Trophoblast cell (in vitro differentiated cells and primary cell): ENCODE results near the gene LYPD3. TPM values are rescaled to one million over a fixed set of nuclear protein-coding genes. Genes with fewer than 3 reads are reported as not detected.
"Not testable (repeated sequence)": the region's sequence is repeated elsewhere in the genome, so short reads cannot be mapped to it uniquely, and the experiment has no call there.

Experiments used
- DNase-seq, 2 donors: peaks; one replicate each; pipeline ENCODE4 v3.0.0-alpha.2; 2016
- H2AFZ ChIP-seq: 2 replicates; pipeline ENCODE4 v1.6.1; 2013; ENCODE audit warnings: low read length, moderate library complexity, mild to moderate bottlenecking; ENCODE audit not compliant: insufficient read depth, poor library complexity
- H2AK5ac ChIP-seq: 2 replicates; pipeline ENCODE4 v1.6.1; 2013; ENCODE audit warnings: mild to moderate bottlenecking, low read length
- H2BK120ac ChIP-seq: 2 replicates; pipeline ENCODE4 v1.6.1; 2013; ENCODE audit warnings: low read length, mild to moderate bottlenecking, moderate library complexity; ENCODE audit not compliant: insufficient read depth, poor library complexity
- H2BK12ac ChIP-seq: 2 replicates; pipeline ENCODE4 v1.6.1; 2013; ENCODE audit warnings: mild to moderate bottlenecking, low read length, moderate library complexity
- H2BK5ac ChIP-seq: 2 replicates; pipeline ENCODE4 v1.6.1; 2013; ENCODE audit warnings: low read length, low read depth, moderate library complexity, mild to moderate bottlenecking; ENCODE audit not compliant: poor library complexity
- H3K14ac ChIP-seq: 2 replicates; pipeline ENCODE4 v1.6.1; 2013; ENCODE audit warnings: mild to moderate bottlenecking, low read length
- H3K18ac ChIP-seq: 2 replicates; pipeline ENCODE4 v1.6.1; 2013; ENCODE audit warnings: mild to moderate bottlenecking, low read length
- H3K23ac ChIP-seq: 2 replicates; pipeline ENCODE4 v1.6.1; 2013; ENCODE audit warnings: low read length
- H3K27ac ChIP-seq: 2 replicates; pipeline ENCODE4 v1.5.1; 2013; ENCODE audit warnings: low read depth, mild to moderate bottlenecking, inconsistent platforms, low read length, moderate library complexity
- H3K27me3 ChIP-seq: 2 replicates; pipeline ENCODE4 v1.6.1; 2013; ENCODE audit warnings: inconsistent platforms, mild to moderate bottlenecking, low read length, moderate library complexity; ENCODE audit not compliant: insufficient read depth
- H3K36me3 ChIP-seq, 2 experiments: 1 replicate in 1 of 2; 2 replicates in 1 of 2; pipeline ENCODE4 v1.6.1; 2013; ENCODE audit warnings: low read length in 2 of 2, mild to moderate bottlenecking in 2 of 2, moderate library complexity in 1 of 2; ENCODE audit not compliant: insufficient read depth in 2 of 2, control insufficient read depth in 1 of 2
- H3K4ac ChIP-seq: 2 replicates; pipeline ENCODE4 v1.6.1; 2013; ENCODE audit warnings: low read depth, mild to moderate bottlenecking, low read length, moderate library complexity
- H3K4me1 ChIP-seq, 2 experiments: 1 replicate in 1 of 2; 2 replicates in 1 of 2; pipeline ENCODE4 v1.6.1; 2013; ENCODE audit warnings: low read length in 2 of 2, mild to moderate bottlenecking in 2 of 2, moderate library complexity in 1 of 2; ENCODE audit not compliant: insufficient read depth in 2 of 2, control insufficient read depth in 1 of 2
- H3K4me2 ChIP-seq: 2 replicates; pipeline ENCODE4 v1.6.1; 2013; ENCODE audit warnings: inconsistent platforms, mild to moderate bottlenecking, low read length, moderate library complexity
- H3K4me3 ChIP-seq: 2 replicates; pipeline ENCODE4 v1.5.1; 2013; ENCODE audit warnings: mild to moderate bottlenecking, low read depth, low read length, inconsistent platforms
- H3K79me1 ChIP-seq: one replicate; pipeline ENCODE4 v1.6.1; 2013; ENCODE audit warnings: low read length
- H3K79me2 ChIP-seq: 2 replicates; pipeline ENCODE4 v1.6.1; 2013; ENCODE audit warnings: low read length, mild to moderate bottlenecking; ENCODE audit not compliant: control insufficient read depth, insufficient read depth, poor library complexity
- H3K9ac ChIP-seq: 2 replicates; pipeline ENCODE4 v1.6.1; 2013; ENCODE audit warnings: mild to moderate bottlenecking, low read length
- H3K9me3 ChIP-seq: 2 replicates; pipeline ENCODE4 v1.6.1; 2013; ENCODE audit warnings: low read depth, mild to moderate bottlenecking, control low read depth, inconsistent platforms, low read length; ENCODE audit not compliant: insufficient read depth
- H4K12ac ChIP-seq: 2 replicates; pipeline ENCODE4 v1.6.1; 2013; ENCODE audit warnings: low read depth, mild to moderate bottlenecking, low read length, moderate library complexity
- H4K8ac ChIP-seq: 2 replicates; pipeline ENCODE4 v1.6.1; 2013; ENCODE audit warnings: low read depth, mild to moderate bottlenecking, low read length, moderate library complexity
- H4K91ac ChIP-seq: one replicate; pipeline ENCODE4 v1.6.1; 2013; ENCODE audit warnings: low read depth, mild to moderate bottlenecking, low read length, moderate library complexity
- WGBS: extraction: QIAGEN DNeasy Blood & Tissue Kit; methylation state at CpG from one replicate; pipeline ENCODE4 v1.1.7; 2013; ENCODE audit warnings: missing lambda C conversion rate; ENCODE audit not compliant: insufficient read length, insufficient coverage; ENCODE audit errors: extremely low coverage; 5-methylcytosine and 5-hydroxymethylcytosine counted together
- polyA plus RNA-seq: library from polyadenylated mRNA; stranded (reverse); fragments of 200-250 nt; gene quantifications from 2 replicates; pipeline ENCODE4 v1.2.3, GENCODE V29; 2013

LYPD3 gene
- polyA plus RNA-seq, result 44.9 and 48.1 TPM in 2 replicates

DNA sequence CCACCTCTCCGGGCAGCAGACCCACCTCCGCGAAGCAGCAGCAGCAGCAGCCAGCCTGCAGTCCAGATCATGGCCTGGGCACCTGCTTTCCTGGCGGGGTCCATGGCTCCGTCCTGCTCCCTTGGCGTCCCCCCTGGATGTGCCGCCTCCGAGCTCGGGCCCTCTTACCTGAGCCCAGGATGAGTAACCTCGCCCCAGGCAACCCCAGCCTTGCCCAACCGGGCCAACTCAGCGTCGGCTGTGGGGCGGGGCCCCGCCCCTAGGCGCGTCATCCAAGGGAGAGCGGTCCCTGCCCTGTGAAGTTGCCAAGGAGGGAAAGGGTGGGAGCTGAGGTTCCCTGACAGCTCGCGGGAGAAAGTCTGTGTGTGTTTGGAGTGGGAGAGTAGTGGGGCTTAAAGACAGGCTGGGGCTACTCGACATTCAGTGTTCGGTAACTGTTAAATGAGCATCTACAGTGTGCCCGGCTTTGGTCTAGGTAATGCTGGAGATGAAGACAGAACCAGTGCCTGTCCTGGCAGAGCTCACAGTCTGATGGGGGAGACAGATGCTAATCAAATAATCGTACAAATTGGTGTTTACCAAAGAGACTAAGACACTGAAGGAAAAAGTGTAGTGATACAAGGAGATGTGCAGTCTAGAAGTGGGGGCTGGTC lies at the start of gene LYPD3:
TSS of gene LYPD3 (minus strand) at position 141 of the 653 bp plus-strand sequence. CDS start at position 104, 37 bp downstream.
- H3K4me2 ChIP-seq, result peak within 1 kb of the TSS; percentile 83
- H2AFZ ChIP-seq, result peak within 1 kb of the TSS; percentile 10
- no peak within 1 kb of the TSS for H4K12ac ChIP-seq
- no peaks in the 10 kb centered on the region for H3K36me3 ChIP-seq
- H3K79me1 ChIP-seq, result peaks cover 9% of the 10 kb centered on the region
- no CpG with 5 or more reads among the region's 24 CpGs for WGBS
- H2BK5ac ChIP-seq, result no peak within 1 kb of the TSS
- H3K14ac ChIP-seq, result peak within 1 kb of the TSS; percentile 35
- H3K9ac ChIP-seq, result no peak within 1 kb of the TSS
- no peak within 1 kb of the TSS for H2AK5ac ChIP-seq
- peak; percentile 96 to 98 for DNase-seq
- no peak within 1 kb of the TSS for H3K27ac ChIP-seq
- no peak within 1 kb of the TSS for H2BK120ac ChIP-seq
- no peaks in the 10 kb centered on the region for H3K27me3 ChIP-seq
- peaks cover 2% of the 10 kb centered on the region for H3K79me2 ChIP-seq
- H4K8ac ChIP-seq, result peak within 1 kb of the TSS; percentile 61
- H3K23ac ChIP-seq, result no peak within 1 kb of the TSS
- H2BK12ac ChIP-seq, result no peak within 1 kb of the TSS
- no peaks in the 10 kb centered on the region for H3K9me3 ChIP-seq
- peaks cover 7 to 23% of the 10 kb centered on the region in 2 experiments for H3K4me1 ChIP-seq
- H3K4me3 ChIP-seq, result no peak within 1 kb of the TSS
- H4K91ac ChIP-seq, result no peak within 1 kb of the TSS
- peak within 1 kb of the TSS; percentile 12 for H3K4ac ChIP-seq
- peak within 1 kb of the TSS; percentile 42 for H3K18ac ChIP-seq

DNA sequence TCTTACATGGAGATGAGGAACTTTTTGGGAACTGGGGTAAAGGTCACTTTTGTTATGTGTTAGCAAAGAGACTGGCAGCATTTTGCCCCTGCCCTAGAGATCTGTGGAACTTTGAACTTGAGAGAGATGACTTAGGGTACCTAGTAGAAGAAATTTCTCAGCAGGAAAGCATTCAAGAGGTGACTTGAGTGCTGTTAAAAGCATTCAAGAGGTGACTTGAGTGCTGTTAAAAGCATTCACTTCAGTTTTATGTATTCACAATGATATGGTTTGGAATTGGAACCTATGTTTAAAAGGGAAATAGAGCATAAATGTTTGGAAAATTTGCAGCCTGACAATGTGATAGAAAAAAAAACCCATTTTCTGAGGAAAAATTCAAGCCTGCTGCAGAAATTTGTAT lies 47.0 kb upstream of the LYPD3 start:
- not testable (repeated sequence) for H3K14ac ChIP-seq, H3K4me1 ChIP-seq, H3K23ac ChIP-seq, H2AK5ac ChIP-seq, H4K12ac ChIP-seq, H3K9ac ChIP-seq, H2BK120ac ChIP-seq, H3K18ac ChIP-seq, H3K27ac ChIP-seq, H2BK12ac ChIP-seq, H2AFZ ChIP-seq, H3K4ac ChIP-seq, H3K4me3 ChIP-seq, H3K79me1 ChIP-seq, H4K91ac ChIP-seq, H3K9me3 ChIP-seq, DNase-seq, H4K8ac ChIP-seq, H2BK5ac ChIP-seq, H3K27me3 ChIP-seq, H3K4me2 ChIP-seq, H3K79me2 ChIP-seq
- peaks cover 11 to 16% of the 10 kb centered on the region in 2 experiments for H3K36me3 ChIP-seq

DNA sequence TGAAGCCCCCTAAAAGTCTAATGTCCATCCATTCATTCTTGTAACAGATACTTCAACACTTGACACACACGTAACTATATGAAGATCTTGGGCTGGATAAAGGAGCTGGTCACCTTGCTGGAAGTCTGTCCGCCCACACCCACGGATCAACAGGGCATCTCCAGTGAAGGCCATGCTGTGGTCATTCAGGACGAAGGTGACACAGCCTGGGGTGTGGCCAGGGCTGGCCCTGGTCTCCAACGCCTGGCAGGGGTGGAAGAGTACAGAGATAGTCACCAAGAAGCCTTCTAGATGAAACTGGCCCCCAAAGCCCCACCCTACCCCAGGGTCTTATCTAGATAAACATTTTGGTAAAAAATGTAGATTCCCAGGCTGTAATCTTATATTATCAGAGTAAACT lies 45.9 kb upstream of the LYPD3 start:
- H3K27me3 ChIP-seq, result no peaks in the 10 kb centered on the region
- no peak overlapping the region for H3K23ac ChIP-seq
- peaks cover 11 to 16% of the 10 kb centered on the region in 2 experiments for H3K36me3 ChIP-seq
- no peak overlapping the region for H4K91ac ChIP-seq
- no peaks in the 10 kb centered on the region for H3K4me1 ChIP-seq
- no peak overlapping the region for H2BK5ac ChIP-seq
- H3K18ac ChIP-seq, result no peak overlapping the region
- no peak overlapping the region for H3K4me2 ChIP-seq
- no peak overlapping the region for H2BK12ac ChIP-seq
- H3K79me2 ChIP-seq, result no peaks in the 10 kb centered on the region
- H3K14ac ChIP-seq, result no peak overlapping the region
- H3K79me1 ChIP-seq, result no peaks in the 10 kb centered on the region
- no peak for DNase-seq
- WGBS, result no CpG with 5 or more reads among the region's 5 CpGs
- H3K4me3 ChIP-seq, result no peak overlapping the region
- H4K12ac ChIP-seq, result no peak overlapping the region
- no peaks in the 10 kb centered on the region for H3K9me3 ChIP-seq
- no peak overlapping the region for H4K8ac ChIP-seq
- H2BK120ac ChIP-seq, result no peak overlapping the region
- H2AK5ac ChIP-seq, result no peak overlapping the region
- no peak overlapping the region for H3K27ac ChIP-seq
- no peak overlapping the region for H3K4ac ChIP-seq
- no peak overlapping the region for H3K9ac ChIP-seq
- no peak overlapping the region for H2AFZ ChIP-seq

DNA sequence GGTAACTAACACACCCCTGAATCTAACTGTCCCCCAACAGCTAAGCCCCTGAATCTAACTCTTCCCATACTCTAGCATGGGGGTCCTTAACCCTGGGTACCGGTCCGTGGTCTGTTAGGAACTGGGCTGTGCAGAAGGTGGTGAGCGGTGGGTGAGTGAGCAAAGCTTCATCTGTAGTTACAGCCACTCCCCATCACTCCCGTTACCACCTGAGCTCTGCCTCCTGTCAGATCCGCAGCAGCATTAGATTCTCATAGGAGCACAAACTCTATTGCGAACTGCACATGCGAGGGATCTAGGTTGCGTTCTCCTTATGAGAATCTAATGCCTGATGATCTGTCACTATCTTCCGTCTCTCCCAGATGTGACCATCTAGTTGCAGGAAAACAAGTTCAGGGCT lies 45.3 kb upstream of the LYPD3 start:
- no CpG with 5 or more reads among the region's 9 CpGs for WGBS
- no peak overlapping the region for H3K4me2 ChIP-seq
- H4K91ac ChIP-seq, result no peak overlapping the region

More for the DNA sequence above, 45.3 kb upstream of the LYPD3 start:
- no peak overlapping the region for H4K12ac ChIP-seq
- no peak overlapping the region for H2BK5ac ChIP-seq
- no peak overlapping the region for H3K23ac ChIP-seq
- H3K14ac ChIP-seq, result no peak overlapping the region
- H3K27me3 ChIP-seq, result no peaks in the 10 kb centered on the region
- no peak overlapping the region for H4K8ac ChIP-seq
- no peaks in the 10 kb centered on the region for H3K79me2 ChIP-seq
- no peak overlapping the region for H3K4me3 ChIP-seq
- H3K79me1 ChIP-seq, result no peaks in the 10 kb centered on the region
- H3K18ac ChIP-seq, result no peak overlapping the region
- H2AK5ac ChIP-seq, result no peak overlapping the region
- H2BK12ac ChIP-seq, result no peak overlapping the region
- no peak for DNase-seq
- no peak overlapping the region for H3K27ac ChIP-seq
- H2BK120ac ChIP-seq, result no peak overlapping the region
- no peaks in the 10 kb centered on the region for H3K4me1 ChIP-seq
- no peak overlapping the region for H3K4ac ChIP-seq
- H3K36me3 ChIP-seq, result peaks cover 11 to 16% of the 10 kb centered on the region in 2 experiments
- H2AFZ ChIP-seq, result no peak overlapping the region
- H3K9me3 ChIP-seq, result no peaks in the 10 kb centered on the region
- H3K9ac ChIP-seq, result no peak overlapping the region
